HAP-1 (cell line): ENCODE results near the gene PLEKHN1.

Experiments used
- DNase-seq, 2 experiments: peaks; one replicate each; pipeline ENCODE4 v3.0.0-alpha.2; 2016 to 2020; ENCODE audit warnings: low spot score in 2 of 2
- H3K27me3 ChIP-seq: fragments of 250-450 bp; sonication (Bioruptor Pico); 2 replicates; pipeline ENCODE4 v1.5.1; 2020; ENCODE audit warnings: low read depth, mild to moderate bottlenecking, moderate library complexity
- H3K36me3 ChIP-seq: fragments of 250-450 bp; sonication (Bioruptor Pico); replicated peaks from 2 replicates; pipeline ENCODE4 v1.5.1; 2020; ENCODE audit warnings: mild to moderate bottlenecking
- H3K4me1 ChIP-seq: fragments of 250-450 bp; sonication (Bioruptor Pico); 2 replicates; pipeline ENCODE4 v1.5.1; 2020; ENCODE audit warnings: mild to moderate bottlenecking
- H3K4me3 ChIP-seq: fragments of 250-450 bp; sonication (Bioruptor Pico); 2 replicates; pipeline ENCODE4 v1.5.1; 2020; ENCODE audit warnings: mild to moderate bottlenecking, moderate library complexity
- H3K9me3 ChIP-seq: fragments of 250-450 bp; sonication (Bioruptor Pico); 2 replicates; pipeline ENCODE4 v1.5.1; 2020; ENCODE audit warnings: mild to moderate bottlenecking, moderate library complexity
- in situ Hi-C: fragments of 300-500 bp; cut with MboI; formaldehyde crosslinking; loops from 3 replicates; pipeline ENCODE4 v1.14.3; 2020; ENCODE audit warnings: low sequenced_read_pairs, inconsistent platforms, mixed read lengths

Gene PLEKHN1

DNA sequence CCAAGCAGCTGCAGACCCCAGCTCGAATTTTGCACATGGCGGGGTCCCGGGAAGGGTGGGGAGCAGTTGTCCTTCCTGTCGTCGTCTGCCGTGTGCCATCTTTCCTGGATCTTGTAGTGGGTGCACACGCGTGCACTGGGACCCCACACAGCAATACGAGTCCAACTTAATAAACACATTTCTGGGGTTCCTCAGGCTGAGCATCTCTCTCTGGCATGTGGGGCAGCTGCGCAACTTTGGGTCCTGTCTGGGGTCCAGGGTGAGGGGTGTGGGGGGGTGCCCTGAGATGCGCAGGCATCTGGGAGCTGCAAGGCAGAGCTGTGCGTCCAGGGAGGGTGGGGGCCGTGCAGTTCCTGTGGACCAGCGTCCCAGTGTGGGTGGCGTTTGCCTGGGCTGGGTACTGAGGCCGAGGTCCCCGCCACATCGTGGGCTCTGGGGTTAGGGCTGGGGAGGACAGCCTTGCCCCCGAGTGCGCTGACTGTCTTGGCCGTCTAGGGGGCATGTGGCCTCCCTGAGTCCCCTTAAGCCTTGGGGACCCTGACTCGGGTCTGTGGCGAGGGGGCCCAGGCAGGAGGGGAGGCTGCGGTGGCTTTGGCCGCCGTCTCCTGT is 652 bp upstream of the PLEKHN1 start:
- no peak for DNase-seq
- peaks cover 29% of the 10 kb centered on the region for H3K36me3 ChIP-seq
- in situ Hi-C loops = no loop called here
- H3K4me1 ChIP-seq = peaks cover 19% of the 10 kb centered on the region
- H3K9me3 ChIP-seq = no peaks in the 10 kb centered on the region
- no peaks in the 10 kb centered on the region for H3K27me3 ChIP-seq
- no peak overlapping the region; the same call in 1 of the 2 replicates for H3K4me3 ChIP-seq

DNA sequence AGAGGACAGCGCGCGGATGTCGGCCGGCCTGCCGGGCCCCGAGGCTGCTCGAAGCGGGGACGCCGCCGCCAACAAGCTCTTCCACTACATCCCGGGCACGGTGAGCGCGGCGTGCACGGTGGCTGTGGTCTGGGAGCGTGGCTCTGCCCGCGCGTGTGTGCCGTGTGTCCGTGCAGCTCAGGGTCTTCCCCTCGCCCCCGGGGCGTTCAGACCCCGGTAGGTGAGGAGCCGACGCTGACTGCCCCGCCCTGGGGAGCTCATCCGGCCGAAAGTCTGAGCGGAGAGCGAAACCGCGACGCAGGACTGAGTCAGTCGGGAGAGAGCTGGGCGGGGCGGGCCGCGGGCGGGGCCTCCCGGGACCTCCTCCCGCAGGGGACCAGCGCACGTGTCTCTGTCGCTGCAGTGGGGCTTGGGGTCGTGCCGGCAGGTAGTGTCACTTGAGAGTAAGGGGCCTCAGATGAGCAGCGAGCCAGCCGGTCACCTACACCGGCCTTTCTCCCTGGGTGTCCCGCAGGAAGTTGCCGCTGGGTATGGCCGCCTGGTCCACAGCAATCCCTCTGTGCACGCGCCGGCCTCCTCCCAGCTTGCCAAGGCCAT is 520 bp downstream of the PLEKHN1 start:
- no peaks in the 10 kb centered on the region for H3K9me3 ChIP-seq
- peak overlapping the region; percentile 44 for H3K4me3 ChIP-seq
- H3K36me3 ChIP-seq = peaks cover 29% of the 10 kb centered on the region
- no peaks in the 10 kb centered on the region for H3K27me3 ChIP-seq
- in situ Hi-C loops = no loop called here
- H3K4me1 ChIP-seq = peaks cover 14% of the 10 kb centered on the region
- DNase-seq = peak; percentile 65 to 85

- no peaks in the 10 kb centered on the region for H3K27me3 ChIP-seq
- H3K4me3 ChIP-seq = peak overlapping the region; percentile 44; the same call in 1 of the 2 replicates
- H3K4me1 ChIP-seq = peaks cover 14% of the 10 kb centered on the region
- peaks cover 22% of the 10 kb centered on the region for H3K36me3 ChIP-seq
- H3K9me3 ChIP-seq = no peaks in the 10 kb centered on the region
- no peak for DNase-seq
- in situ Hi-C loops = no loop called here
These were observed 1.4 kb downstream of the PLEKHN1 start for GRCh38 chr1:967466-968343.

DNA sequence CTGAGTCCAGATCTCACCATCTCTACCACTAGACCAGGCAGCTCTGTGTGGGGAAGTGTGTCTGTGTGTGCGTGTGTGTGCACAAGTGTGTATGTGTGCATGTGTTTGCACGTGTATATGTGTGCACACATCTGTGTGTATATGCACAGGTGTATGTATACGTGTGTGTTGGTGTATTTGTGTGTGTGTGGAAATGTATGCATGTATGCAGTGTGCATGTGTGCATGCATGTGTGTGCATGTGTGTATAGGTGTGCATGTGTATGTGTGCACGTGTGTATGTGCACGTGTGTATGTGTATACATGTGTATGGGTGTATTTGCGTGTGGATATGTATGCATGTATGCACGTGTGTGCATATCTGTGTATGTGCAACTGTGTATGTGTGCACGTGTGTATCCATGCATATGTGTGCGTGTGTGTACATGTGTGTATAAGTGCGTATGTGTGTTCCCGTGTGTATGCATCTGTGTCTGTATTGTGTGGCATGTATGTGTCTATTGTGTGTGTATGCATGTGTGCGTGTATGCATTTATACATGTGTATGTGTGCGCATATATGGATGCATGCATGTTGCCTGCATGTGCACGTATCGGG is 3.1 kb downstream of the PLEKHN1 start:
- Histone ChIP-seq H3K4me1 (peaks cover 14% of the 10 kb centered on the region), H3K27me3 (no peaks in the 10 kb centered on the region), H3K36me3 (peaks cover 10% of the 10 kb centered on the region; the same call in 1 of the 2 replicates), H3K9me3 (no peaks in the 10 kb centered on the region), H3K4me3 (no peak overlapping the region)
- in situ Hi-C loops = no loop called here
- no peak for DNase-seq

DNA sequence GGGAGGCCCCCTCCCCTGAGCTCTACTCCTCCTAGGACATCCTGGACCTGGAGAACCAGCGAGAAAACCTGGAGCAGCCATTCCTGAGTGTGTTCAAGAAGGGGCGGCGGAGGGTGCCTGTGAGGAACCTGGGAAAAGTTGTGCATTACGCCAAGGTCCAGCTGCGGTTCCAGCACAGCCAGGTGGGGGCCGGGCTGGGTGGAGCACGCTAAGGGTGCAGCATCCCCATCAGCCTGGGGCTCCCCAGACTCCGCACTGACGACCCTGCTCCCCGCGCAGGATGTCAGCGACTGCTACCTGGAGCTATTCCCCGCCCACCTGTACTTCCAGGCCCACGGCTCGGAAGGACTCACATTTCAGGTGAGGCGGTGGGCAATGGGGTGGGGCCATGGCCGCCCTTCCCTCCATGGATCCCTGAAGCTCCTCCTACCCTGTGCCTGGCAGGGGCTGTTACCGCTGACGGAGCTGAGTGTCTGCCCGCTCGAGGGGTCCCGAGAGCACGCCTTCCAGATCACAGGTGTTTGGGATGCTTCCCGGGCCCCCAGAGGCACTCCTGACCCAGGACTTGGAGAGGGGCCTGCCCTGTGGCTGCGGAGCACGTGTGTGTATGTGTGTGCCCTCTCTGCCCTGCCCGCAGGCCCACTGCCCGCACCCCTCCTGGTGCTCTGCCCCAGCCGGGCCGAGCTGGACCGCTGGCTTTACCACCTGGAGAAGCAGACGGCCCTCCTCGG is 4.1 kb downstream of the PLEKHN1 start:
- Histone ChIP-seq H3K36me3 (peaks cover 3% of the 10 kb centered on the region; the same call in 1 of the 2 replicates), H3K4me1 (peaks cover 14% of the 10 kb centered on the region), H3K27me3 (no peaks in the 10 kb centered on the region), H3K9me3 (no peaks in the 10 kb centered on the region), H3K4me3 (no peak overlapping the region)
- in situ Hi-C loops = no loop called here
- no peak for DNase-seq

DNA sequence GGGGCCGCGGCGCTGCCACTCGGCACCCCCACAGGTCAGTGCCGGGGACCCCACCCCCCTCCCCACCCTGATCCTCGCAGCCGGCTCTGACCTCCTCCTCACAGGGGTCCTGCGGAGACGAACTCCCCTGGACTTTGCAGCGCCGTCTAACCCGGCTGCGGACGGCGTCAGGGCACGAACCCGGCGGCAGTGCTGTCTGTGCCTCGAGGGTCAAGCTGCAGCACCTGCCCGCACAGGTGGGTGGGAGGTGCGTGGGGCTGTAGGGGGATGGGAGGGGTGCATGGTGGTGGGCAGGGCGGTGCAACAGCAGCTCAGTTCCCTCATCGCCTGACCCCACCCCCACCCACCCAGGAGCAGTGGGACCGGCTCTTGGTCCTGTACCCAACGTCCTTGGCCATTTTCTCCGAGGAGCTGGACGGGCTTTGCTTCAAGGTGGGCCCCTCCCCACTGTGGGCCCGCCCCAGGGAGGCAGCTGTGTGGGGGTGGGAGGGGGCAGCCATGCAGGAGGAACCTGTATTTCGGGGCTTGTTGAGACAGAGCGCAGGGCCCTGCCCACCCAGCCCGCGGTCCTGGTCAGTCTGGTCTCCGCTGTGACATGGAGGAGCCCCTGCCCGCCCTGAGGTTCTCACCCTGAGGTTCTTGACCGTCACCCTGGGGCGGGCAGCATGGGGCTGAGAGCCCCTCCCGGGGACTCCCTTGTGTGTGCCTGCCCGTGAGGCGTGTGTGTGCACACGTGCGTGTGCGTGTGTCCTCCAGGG is 4.9 kb downstream of the PLEKHN1 start:
- DNase-seq = no peak
- peaks cover 12% of the 10 kb centered on the region for H3K4me1 ChIP-seq
- H3K27me3 ChIP-seq = no peaks in the 10 kb centered on the region
- H3K36me3 ChIP-seq = no peaks in the 10 kb centered on the region
- no peak overlapping the region for H3K4me3 ChIP-seq
- H3K9me3 ChIP-seq = no peaks in the 10 kb centered on the region
- in situ Hi-C loops = no loop called here

- peaks cover 4% of the 10 kb centered on the region for H3K4me1 ChIP-seq
- H3K9me3 ChIP-seq = no peaks in the 10 kb centered on the region
- in situ Hi-C loops = no loop called here
- H3K36me3 ChIP-seq = no peaks in the 10 kb centered on the region
- H3K27me3 ChIP-seq = no peaks in the 10 kb centered on the region
- no peak overlapping the region for H3K4me3 ChIP-seq
- DNase-seq = no peak
These were observed 5.6 kb downstream of the PLEKHN1 start for GRCh38 chr1:971751-972506.

DNA sequence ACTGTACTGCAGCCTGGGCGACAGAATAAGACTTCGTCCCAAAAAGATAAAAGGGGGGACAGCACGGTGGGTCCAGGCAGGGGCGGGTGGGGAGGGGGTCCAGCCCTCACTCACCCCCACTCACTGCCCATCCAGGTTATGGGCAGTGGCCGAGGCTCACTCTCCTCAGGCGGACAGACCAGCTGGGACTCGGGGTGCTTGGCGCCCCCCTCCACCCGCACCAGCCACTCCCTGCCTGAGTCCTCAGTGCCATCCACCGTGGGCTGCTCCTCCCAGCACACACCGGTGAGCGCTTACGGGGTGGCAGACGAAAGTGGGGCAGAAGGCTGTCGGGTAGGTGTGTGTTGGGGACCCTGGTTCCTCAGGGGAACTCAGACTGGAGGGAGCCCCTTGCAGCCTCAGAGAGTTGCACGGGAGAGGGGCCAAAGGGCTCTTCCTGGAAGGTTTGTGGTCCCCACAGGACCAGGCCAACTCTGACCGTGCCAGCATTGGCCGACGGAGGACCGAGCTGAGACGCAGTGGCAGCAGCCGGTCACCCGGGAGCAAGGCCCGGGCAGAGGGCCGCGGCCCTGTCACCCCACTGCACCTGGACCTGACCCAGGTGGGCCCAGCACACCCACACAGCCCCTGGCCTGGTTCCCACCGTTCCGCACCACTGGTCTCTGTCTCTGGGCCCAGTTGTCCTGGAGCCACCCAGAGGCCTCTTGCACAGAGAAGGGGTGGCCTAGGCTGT is 6.6 kb downstream of the PLEKHN1 start:
- no peak for DNase-seq
- Histone ChIP-seq H3K36me3 (no peaks in the 10 kb centered on the region), H3K27me3 (no peaks in the 10 kb centered on the region), H3K9me3 (no peaks in the 10 kb centered on the region), H3K4me3 (no peak overlapping the region), H3K4me1 (no peaks in the 10 kb centered on the region)
- in situ Hi-C loops = no loop called here

- no peaks in the 10 kb centered on the region for H3K9me3 ChIP-seq
- H3K4me1 ChIP-seq = no peaks in the 10 kb centered on the region
- DNase-seq = no peak
- H3K27me3 ChIP-seq = no peaks in the 10 kb centered on the region
- in situ Hi-C loops = no loop called here
- no peak overlapping the region for H3K4me3 ChIP-seq
- no peaks in the 10 kb centered on the region for H3K36me3 ChIP-seq
These were observed 7.4 kb downstream of the PLEKHN1 start for GRCh38 chr1:973459-974292.

GRCh38 chr1:974293-974640 is 8.0 kb downstream of the PLEKHN1 start:
- Histone ChIP-seq H3K4me3 (no peak overlapping the region), H3K9me3 (no peaks in the 10 kb centered on the region), H3K36me3 (no peaks in the 10 kb centered on the region), H3K27me3 (no peaks in the 10 kb centered on the region), H3K4me1 (no peaks in the 10 kb centered on the region)
- DNase-seq = no peak
- in situ Hi-C loops = no loop called here

- in situ Hi-C loops = no loop called here
- H3K4me1 ChIP-seq = no peaks in the 10 kb centered on the region
- H3K27me3 ChIP-seq = no peaks in the 10 kb centered on the region
- no peak for DNase-seq
- no peaks in the 10 kb centered on the region for H3K9me3 ChIP-seq
- no peaks in the 10 kb centered on the region for H3K36me3 ChIP-seq
- no peak overlapping the region for H3K4me3 ChIP-seq
These were observed 8.5 kb downstream of the PLEKHN1 start for GRCh38 chr1:974687-975328.
